ENCODE measurements around the gene RAP1GAP2. TPM values are rescaled to one million over a fixed set of nuclear protein-coding genes. Genes with fewer than 3 reads are reported as not detected.

Gene RAP1GAP2
- total RNA-seq, 1 donor from 2014 or later = 22.6 TPM

- no peak overlapping the region for H3K4me3 ChIP-seq
- intact Hi-C loops (cut with DNase I) = no loop called here
- no peak for DNase-seq (ENCODE audit: extremely low spot score in 2 of 2)
- H3K27ac ChIP-seq = no peak overlapping the region
- TF ChIP-seq POLR2AphosphoS5 (IDR thresholded peaks at IDR 0.05; ENCODE audit: insufficient read depth in 1 of 2, low read depth in 1 of 2) (no peak), POLR2A (IDR thresholded peaks at IDR 0.05) (no peak), CTCF (IDR thresholded peaks at IDR 0.05) (no peak)
- H3K9me3 ChIP-seq = no peaks in the 10 kb centered on the region
- H3K36me3 ChIP-seq = no peaks in the 10 kb centered on the region
- H3K27me3 ChIP-seq = no peaks in the 10 kb centered on the region
- H3K4me1 ChIP-seq = no peaks in the 10 kb centered on the region
Observed at GRCh38 chr17:2799653-2800052, 3.4 kb downstream of the RAP1GAP2 start.

- H3K36me3 ChIP-seq = no peaks in the 10 kb centered on the region
Observed at GRCh38 chr17:2800367-2800766, 4.1 kb downstream of the RAP1GAP2 start.

GRCh38 chr17:2801841-2802240, 5.6 kb downstream of the RAP1GAP2 start:
- H3K4me1 ChIP-seq = no peaks in the 10 kb centered on the region
- intact Hi-C loops (cut with DNase I) = no loop called here
- H3K4me3 ChIP-seq = no peak overlapping the region
- TF ChIP-seq POLR2AphosphoS5 (IDR thresholded peaks at IDR 0.05; ENCODE audit: insufficient read depth in 1 of 2, low read depth in 1 of 2) (no peak), CTCF (IDR thresholded peaks at IDR 0.05) (no peak), POLR2A (IDR thresholded peaks at IDR 0.05) (no peak)
- no peaks in the 10 kb centered on the region for H3K27me3 ChIP-seq
- no peaks in the 10 kb centered on the region for H3K36me3 ChIP-seq
- DNase-seq (ENCODE audit: extremely low spot score in 2 of 2) = no peak
- no peaks in the 10 kb centered on the region for H3K9me3 ChIP-seq
- peak overlapping the region; percentile 63 for H3K27ac ChIP-seq

More at GRCh38 chr17:2800367-2800766, 4.1 kb downstream of the RAP1GAP2 start:
- no peak overlapping the region for H3K27ac ChIP-seq
- no peak overlapping the region for H3K4me3 ChIP-seq
- H3K27me3 ChIP-seq = no peaks in the 10 kb centered on the region
- no peak for DNase-seq (ENCODE audit: extremely low spot score in 2 of 2)
- intact Hi-C loops (cut with DNase I) = no loop called here
- no peaks in the 10 kb centered on the region for H3K4me1 ChIP-seq
- TF ChIP-seq POLR2AphosphoS5 (IDR thresholded peaks at IDR 0.05; ENCODE audit: insufficient read depth in 1 of 2, low read depth in 1 of 2) = no peak
- TF ChIP-seq POLR2A (IDR thresholded peaks at IDR 0.05) = no peak
- TF ChIP-seq CTCF (IDR thresholded peaks at IDR 0.05) = no peak
- H3K9me3 ChIP-seq = no peaks in the 10 kb centered on the region

GRCh38 chr17:2802574-2802973, 6.3 kb downstream of the RAP1GAP2 start:
- no peaks in the 10 kb centered on the region for H3K9me3 ChIP-seq
- no peaks in the 10 kb centered on the region for H3K36me3 ChIP-seq
- H3K4me1 ChIP-seq = no peaks in the 10 kb centered on the region
- no peak overlapping the region for H3K4me3 ChIP-seq
- no peak for DNase-seq (ENCODE audit: extremely low spot score in 2 of 2)
- TF ChIP-seq POLR2AphosphoS5 (IDR thresholded peaks at IDR 0.05; ENCODE audit: insufficient read depth in 1 of 2, low read depth in 1 of 2) (no peak), POLR2A (IDR thresholded peaks at IDR 0.05) (no peak), CTCF (IDR thresholded peaks at IDR 0.05) (no peak)
- peak overlapping the region; percentile 63 for H3K27ac ChIP-seq
- intact Hi-C loops (cut with DNase I) = no loop called here
- no peaks in the 10 kb centered on the region for H3K27me3 ChIP-seq

GRCh38 chr17:2803386-2803785, 7.1 kb downstream of the RAP1GAP2 start:
- Histone ChIP-seq H3K27me3 (no peaks in the 10 kb centered on the region), H3K36me3 (no peaks in the 10 kb centered on the region), H3K4me3 (no peak overlapping the region), H3K4me1 (no peaks in the 10 kb centered on the region), H3K9me3 (no peaks in the 10 kb centered on the region), H3K27ac (peak overlapping the region; percentile 63)
- no peak for DNase-seq (ENCODE audit: extremely low spot score in 2 of 2)
- intact Hi-C loops (cut with DNase I) = no loop called here
- TF ChIP-seq POLR2AphosphoS5 (IDR thresholded peaks at IDR 0.05; ENCODE audit: insufficient read depth in 1 of 2, low read depth in 1 of 2) = peak in 1 of 2 donors; percentile 44
- no peak for TF ChIP-seq CTCF (IDR thresholded peaks at IDR 0.05)
